HG02970 (cell line): Measurements from ENCODE around the gene NES.
A peak's percentile ranks its signal among the peaks of the same experiment; 100 is the strongest.

ENCODE experiments used
- ATAC-seq: cut with Tn5 transposase; IDR thresholded peaks from one replicate; pipeline ENCODE4 v1.9.1; 2021; ENCODE audit warnings: mild to moderate bottlenecking, moderate library complexity, moderate number of reproducible peaks; ENCODE audit not compliant: unreplicated experiment, low FRiP score

The NES gene

GRCh38 chr1:156664767-156665411, 12.3 kb downstream of the NES start:
- ATAC-seq, result no peak

- ATAC-seq, result no peak
Observed at GRCh38 chr1:156664046-156664766, 13.0 kb downstream of the NES start.

- no peak for ATAC-seq
Observed at GRCh38 chr1:156663178-156663577, 14.0 kb downstream of the NES start.

DNA sequence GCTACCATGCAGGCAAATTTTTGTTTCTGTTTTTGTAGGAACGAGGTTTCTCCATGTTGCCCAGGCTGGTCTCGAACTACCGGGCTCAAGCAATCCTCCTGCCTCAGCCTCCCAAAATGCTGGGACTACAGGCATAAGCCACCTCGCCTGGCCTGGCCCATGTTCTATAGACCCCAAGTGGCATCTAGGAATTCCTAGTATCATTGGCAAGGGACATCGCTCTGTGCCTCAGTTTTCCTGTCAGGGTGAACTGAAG, 14.5 kb downstream of the NES start:
- no peak for ATAC-seq

- no peak for ATAC-seq
Observed at GRCh38 chr1:156662005-156662799, 15.0 kb downstream of the NES start.

- ATAC-seq, result no peak
Observed at GRCh38 chr1:156660752-156661112, 16.5 kb downstream of the NES start.

DNA sequence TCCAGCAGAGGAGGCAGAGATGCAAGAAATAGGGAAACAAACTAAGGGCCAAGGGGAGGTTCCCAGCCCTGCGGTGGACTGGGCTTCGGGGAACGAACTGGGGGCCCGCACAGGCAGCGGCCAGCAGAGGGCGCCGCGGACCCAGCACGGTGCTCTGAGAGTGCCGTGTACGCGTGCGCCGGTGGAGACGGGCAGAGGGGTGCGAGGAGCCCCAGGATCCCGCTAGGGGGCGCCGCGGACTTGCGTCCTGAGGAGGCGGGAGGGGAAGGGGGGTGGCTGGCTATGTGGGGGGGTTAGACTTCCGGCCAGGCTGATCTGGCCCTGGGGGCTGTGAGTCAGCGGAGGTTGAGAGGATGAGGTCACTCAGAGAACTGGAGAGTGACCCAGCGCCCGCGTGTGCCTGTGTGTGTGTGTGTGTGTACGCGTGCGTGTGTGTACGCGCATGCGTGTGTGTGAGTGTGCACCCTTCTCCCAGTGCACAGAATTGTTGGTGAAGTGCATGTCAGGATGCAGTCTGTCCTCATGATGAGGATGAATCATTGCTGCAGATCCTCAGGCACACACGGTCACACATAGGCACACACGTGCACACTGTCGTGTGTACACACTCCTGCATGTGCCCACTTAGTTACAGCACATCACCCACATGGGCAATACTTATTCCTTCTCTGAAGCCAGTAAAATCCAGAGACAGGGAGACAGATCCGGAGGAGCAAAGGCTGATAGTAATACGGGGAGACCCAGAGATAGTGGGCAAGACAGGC, 17.0 kb downstream of the NES start:
- ATAC-seq, result peak; percentile 77

- peak; percentile 5 for ATAC-seq
Observed at GRCh38 chr1:156659661-156659987, 17.6 kb downstream of the NES start.

DNA sequence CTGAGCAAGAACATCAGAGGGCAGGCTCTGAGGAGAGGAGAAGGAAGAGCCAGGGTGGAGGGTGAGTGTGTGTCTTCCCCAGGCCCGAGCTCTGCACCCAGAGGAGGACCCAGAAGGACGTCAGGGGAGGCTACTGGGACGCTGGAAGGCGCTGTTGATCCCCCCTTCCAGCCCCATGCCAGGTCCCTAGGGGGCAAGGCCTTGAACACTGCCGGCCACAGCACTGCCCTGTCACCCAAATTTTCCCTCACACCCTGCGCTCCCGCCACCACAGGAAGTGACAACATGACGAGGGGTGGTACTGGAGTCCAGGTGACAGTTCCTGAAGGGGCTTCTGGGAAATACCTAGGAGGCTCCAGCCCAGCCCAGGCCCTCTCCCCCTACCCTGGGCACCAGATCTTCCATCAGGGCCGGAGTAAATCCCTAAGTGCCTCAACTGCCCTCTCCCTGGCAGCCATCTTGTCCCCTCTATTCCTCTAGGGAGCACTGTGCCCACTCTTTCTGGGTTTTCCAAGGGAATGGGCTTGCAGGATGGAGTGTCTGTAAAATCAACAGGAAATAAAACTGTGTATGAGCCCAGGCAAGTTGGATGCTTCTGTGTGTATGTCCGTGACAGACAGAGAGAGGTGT, 18.1 kb downstream of the NES start:
- no peak for ATAC-seq

- ATAC-seq, result no peak
Observed at GRCh38 chr1:156658496-156658895, 18.7 kb downstream of the NES start.

GRCh38 chr1:156657741-156658319, 19.4 kb downstream of the NES start:
- ATAC-seq, result no peak

DNA sequence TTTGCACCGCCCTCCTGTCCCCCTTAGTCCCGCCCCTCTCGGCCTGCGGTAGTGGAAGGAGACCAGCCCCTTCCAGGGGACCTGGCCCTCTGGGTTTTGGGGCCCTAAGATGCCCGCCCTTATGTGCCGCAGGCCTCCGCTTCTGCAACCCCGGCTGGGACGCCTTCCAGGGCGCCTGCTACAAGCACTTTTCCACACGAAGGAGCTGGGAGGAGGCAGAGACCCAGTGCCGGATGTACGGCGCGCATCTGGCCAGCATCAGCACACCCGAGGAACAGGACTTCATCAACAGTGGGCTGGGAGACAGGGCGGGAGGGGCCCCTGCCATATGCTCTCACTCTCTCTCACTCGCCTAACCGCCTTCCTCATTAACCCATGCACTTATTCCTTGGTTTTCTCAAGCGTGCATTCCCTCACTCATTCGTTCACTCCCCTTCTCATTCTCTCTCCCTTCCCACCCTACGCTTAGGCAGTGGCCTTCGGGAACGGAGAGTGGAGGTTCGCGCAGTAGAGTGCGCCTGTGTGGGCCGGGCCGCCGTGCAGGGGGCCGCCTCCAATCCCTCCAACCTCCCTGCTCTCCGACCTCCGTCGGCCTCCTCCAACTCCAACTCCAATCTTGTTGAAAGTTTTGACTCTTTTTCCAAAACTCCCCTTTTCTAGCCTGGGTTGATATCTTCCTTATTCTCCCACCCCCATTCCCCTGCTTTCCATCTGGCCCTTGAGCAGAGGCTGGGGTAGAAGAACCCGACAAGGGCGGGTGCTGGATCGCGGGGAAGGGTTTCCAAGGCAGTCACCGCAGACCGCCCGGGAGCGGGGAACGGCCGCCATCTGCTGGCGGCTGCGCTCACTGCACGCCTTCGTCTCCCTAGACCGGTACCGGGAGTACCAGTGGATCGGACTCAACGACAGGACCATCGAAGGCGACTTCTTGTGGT, 20.1 kb downstream of the NES start:
- no peak for ATAC-seq

- no peak for ATAC-seq
Observed at GRCh38 chr1:156655904-156656516, 21.2 kb downstream of the NES start.

DNA sequence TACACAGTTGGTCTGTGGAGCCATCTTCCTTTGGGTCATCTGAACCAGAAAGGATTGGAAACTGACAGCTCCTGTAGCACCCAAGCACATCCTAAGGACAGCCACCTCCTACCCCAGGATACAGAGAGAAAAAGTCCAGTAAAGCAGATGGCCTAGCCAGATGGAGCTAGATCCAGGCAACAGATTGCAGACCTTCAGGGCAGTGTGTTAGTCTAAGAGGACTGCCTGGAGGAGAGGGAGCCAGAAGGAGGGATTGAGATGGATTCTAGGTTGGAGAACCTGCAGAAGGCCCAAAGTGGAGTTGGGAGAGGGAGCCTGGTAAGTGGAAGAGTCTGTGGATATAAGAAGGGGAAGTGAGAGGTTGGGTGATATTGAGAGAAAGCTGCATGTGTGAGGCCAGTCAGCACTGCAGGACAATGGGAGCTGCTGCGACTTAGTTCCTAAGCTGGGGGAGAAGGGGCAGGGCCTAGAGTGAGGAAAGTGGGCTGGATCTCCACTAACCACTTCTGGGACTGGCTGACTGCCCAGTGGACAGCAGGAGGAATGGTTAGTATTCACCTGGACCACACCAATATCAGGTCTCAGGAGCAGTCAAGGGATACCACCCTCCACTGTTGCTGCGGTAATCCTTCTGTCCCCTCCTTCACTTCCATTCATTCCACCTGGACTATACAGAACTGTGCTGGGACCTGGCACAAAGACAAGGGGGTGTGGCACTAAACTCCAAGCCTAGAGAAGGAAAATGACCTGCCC, 21.9 kb downstream of the NES start:
- no peak for ATAC-seq

GRCh38 chr1:156654700-156655099, 22.5 kb downstream of the NES start:
- ATAC-seq, result no peak

GRCh38 chr1:156652992-156653355, 24.2 kb downstream of the NES start:
- no peak for ATAC-seq

DNA sequence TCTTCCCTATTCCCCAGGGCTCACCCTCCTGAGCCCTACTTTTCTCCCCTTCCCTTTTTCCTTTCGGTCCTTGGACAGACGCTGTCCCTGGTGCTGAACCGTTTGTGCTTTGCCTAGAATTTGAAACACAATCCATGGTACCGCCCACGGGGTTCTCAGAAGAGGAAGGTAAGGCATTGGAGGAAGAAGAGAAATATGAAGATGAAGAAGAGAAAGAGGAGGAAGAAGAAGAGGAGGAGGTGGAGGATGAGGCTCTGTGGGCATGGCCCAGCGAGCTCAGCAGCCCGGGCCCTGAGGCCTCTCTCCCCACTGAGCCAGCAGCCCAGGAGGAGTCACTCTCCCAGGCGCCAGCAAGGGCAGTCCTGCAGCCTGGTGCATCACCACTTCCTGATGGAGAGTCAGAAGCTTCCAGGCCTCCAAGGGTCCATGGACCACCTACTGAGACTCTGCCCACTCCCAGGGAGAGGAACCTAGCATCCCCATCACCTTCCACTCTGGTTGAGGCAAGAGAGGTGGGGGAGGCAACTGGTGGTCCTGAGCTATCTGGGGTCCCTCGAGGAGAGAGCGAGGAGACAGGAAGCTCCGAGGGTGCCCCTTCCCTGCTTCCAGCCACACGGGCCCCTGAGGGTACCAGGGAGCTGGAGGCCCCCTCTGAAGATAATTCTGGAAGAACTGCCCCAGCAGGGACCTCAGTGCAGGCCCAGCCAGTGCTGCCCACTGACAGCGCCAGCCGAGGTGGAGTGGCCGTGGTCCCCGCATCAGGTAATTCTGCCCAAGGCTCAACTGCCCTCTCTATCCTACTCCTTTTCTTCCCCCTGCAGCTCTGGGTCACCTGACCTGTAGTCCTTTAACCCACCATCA, 24.8 kb downstream of the NES start:
- ATAC-seq, result no peak
